Adipose tissue (tissue), 3 donors: Measurements from ENCODE around the gene P2RX2. TPM values are rescaled to one million over a fixed set of nuclear protein-coding genes. Genes with fewer than 3 reads are reported as not detected.

Experiments
- H3K27ac ChIP-seq: one replicate; pipeline ENCODE4 v1.5.1; 2013; ENCODE audit warnings: low read depth, low read length
- WGBS, 3 donors: extraction: QIAGEN DNeasy Blood & Tissue Kit; methylation state at CpG; one replicate each; pipeline ENCODE4 v1.1.7; 2013; 5-methylcytosine and 5-hydroxymethylcytosine counted together
- polyA plus RNA-seq, 3 donors: library from polyadenylated mRNA; stranded (reverse); fragments of 200-250 nt; gene quantifications; one replicate each; pipeline ENCODE4 v1.2.3, GENCODE V29; 2013
- donor health status: healthy with polysubstance abuse.
- donor health status: Bipolar disorder and iron deficiency.
- donor health status: healthy.

P2RX2 gene
- polyA plus RNA-seq, 3 donors: 0.37 to 1.5 (median 0.38) TPM

DNA sequence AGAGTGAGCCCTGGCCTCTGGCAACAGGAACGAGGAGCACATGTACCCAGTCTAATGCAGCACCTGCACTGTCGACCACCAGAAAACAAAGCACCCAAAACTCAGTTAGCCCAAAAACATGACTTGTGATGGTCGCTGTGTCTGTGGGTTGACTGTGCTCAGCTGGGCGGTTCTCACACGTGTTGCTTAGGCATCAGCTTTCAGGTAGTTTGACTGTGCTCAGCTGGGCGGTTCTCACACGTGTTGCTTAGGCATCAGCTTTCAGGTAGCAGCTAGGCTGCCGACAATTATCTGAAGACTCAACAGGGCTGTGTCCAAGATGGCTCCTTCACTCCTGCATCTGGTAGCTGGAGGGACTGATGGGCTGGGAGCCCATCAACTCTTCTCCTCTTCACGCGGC lies 7.0 kb upstream of the P2RX2 start:
- 89 to 94% (median 93%) methylated on average over 9 to 10 of the region's 10 CpGs for WGBS, 3 donors
- no peak overlapping the region for H3K27ac ChIP-seq

DNA sequence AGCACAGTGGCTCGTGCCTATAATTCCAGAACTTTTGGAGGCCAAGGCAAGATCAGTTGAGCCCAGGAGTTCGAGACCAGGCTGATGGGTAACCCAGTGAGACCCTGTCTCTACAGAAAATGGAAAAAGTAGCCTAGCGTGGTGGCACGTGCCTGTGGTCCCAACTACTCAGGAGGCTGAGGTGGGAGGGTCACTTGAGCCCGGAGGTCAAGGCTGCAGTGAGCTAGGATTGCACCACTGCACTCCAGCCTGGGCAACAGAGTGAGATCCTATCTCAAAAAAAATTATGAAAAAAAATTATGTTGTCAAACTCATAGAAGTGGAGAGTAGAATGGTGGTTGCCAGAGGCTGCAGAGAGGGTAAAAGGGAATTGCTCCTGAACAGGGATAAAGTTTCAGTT lies 4.5 kb upstream of the P2RX2 start:
- 80 to 90% (median 87%) methylated on average over 5 of the region's 5 CpGs for WGBS, 3 donors
- no peak overlapping the region for H3K27ac ChIP-seq

DNA sequence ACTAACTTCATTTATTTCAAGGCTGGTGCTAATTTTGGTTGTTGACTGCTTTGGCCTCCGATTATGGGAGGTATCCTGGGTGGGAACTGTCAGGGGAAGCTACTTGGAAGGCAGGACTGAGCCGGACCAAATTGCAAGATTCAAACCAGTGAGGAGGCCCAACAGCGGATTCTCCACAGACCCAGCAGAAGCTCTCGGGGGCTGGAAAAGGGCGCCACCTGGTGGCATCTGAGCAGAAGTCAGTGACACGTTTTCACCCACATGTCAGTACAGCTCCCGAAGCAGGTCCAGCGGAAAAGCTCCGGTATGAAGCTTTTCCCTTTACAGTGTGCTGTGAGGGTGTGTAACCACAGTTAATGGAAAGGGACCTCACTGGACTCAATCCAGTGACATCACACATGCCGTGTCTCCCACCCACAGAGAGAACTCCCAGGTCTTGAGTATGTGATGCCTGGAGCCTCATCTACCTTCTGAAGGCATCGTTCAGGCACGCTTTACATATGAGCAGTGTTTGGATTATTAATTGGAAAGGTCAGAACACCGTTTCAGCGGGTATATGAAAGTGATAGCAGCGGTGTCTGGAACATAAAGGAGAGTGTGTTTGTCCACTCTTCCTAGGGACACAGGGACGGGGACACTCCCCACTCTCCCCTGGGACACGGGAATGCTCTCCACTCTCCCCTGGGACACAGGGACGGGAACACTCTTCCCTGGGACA lies 3.6 kb upstream of the P2RX2 start:
- 20 to 24% (median 22%) methylated on average over 18 of the region's 18 CpGs for WGBS, 3 donors
- H3K27ac ChIP-seq: no peak overlapping the region

DNA sequence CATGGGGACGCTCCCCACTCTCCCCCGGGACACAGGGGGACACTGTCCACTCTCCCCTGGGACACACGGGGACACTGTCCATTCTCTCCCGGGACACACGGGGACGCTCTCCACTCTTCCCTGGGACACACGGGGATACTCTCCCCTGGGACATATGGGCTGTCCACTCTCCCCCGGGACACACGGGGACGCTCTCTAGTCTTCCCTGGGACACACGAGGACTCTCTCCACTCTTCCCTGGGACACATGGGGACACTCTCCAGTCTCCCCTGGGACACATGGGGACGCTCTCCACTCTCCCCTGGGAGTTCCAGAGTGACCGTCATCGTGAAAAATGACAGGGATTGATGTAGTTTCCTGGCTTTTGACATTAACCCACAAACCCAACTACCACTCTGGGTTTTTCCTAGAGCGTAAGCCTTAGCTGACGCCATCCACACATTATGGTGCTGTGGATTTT lies 3.0 kb upstream of the P2RX2 start:
- H3K27ac ChIP-seq: no peak overlapping the region
- WGBS, 3 donors: 72 to 77% (median 75%) methylated on average over 16 of the region's 16 CpGs

- WGBS, 3 donors: 84 to 88% (median 87%) methylated on average over 4 of the region's 4 CpGs
- no peak overlapping the region for H3K27ac ChIP-seq
These were observed 1.4 kb upstream of the P2RX2 start for GRCh38 chr12:132617135-132617701.

DNA sequence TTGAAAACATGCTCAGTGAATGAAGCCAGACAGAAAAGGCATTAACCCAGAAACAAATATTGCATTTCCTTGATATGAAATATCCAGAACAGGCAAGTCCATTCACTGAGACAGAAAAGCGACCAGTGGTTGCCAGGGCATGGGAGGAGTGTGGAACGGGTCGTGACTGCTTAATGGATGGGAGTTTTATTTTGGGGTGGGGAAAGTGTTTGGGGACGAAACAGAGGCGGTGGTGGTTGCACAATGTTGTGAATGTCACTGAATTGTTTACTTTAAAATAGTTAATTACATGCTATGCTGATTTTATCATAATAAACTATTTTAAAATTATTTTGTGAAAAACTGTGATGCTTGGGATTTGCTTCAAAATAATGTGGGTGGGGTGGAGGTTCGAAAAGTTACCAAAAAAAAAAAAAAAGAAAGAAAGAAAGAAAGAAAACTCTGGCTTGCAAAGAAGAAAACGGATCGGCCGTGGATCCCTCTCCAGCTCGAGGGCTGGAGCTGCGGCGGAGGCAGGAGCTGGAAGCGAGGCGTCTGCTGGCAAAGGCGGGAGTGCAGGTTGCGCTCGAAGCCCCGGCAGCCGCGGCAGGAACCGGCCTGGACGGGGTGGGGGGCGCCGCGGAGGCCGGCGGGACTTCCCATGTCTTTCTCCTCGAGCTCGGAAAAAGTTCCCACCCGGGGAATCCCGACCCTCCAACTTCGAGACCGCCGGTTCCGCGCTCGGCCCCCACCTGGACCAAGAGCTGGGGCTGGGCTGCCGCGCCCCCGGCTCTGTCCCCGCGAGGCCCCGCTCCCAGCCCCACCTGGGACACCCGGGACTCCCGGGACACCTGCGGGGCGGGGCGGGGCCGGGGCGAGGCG lies 524 bp upstream of the P2RX2 start:
- 8 to 11% (median 11%) methylated on average over 31 to 51 of the region's 51 CpGs for WGBS, 3 donors
- H3K27ac ChIP-seq: no peak overlapping the region

- no peak overlapping the region for H3K27ac ChIP-seq
- WGBS, 3 donors: 4 to 13% (median 5%) methylated on average over 6 to 28 of the region's 28 CpGs
These were observed 452 bp downstream of the P2RX2 start for GRCh38 chr12:132619071-132619385.

- no peak overlapping the region for H3K27ac ChIP-seq
- 11 to 17% (median 15%) methylated on average over 45 to 53 of the region's 53 CpGs for WGBS, 3 donors
These were observed 973 bp downstream of the P2RX2 start for GRCh38 chr12:132619386-132620112.

- WGBS, 3 donors: 56 to 62% (median 62%) methylated on average over 23 to 29 of the region's 29 CpGs
- no peak overlapping the region for H3K27ac ChIP-seq
These were observed 1.7 kb downstream of the P2RX2 start for GRCh38 chr12:132620113-132620898.

GRCh38 chr12:132620899-132621656 lies 2.5 kb downstream of the P2RX2 start:
- WGBS, 3 donors: 70 to 79% (median 76%) methylated on average over 25 to 28 of the region's 28 CpGs
- no peak overlapping the region for H3K27ac ChIP-seq

DNA sequence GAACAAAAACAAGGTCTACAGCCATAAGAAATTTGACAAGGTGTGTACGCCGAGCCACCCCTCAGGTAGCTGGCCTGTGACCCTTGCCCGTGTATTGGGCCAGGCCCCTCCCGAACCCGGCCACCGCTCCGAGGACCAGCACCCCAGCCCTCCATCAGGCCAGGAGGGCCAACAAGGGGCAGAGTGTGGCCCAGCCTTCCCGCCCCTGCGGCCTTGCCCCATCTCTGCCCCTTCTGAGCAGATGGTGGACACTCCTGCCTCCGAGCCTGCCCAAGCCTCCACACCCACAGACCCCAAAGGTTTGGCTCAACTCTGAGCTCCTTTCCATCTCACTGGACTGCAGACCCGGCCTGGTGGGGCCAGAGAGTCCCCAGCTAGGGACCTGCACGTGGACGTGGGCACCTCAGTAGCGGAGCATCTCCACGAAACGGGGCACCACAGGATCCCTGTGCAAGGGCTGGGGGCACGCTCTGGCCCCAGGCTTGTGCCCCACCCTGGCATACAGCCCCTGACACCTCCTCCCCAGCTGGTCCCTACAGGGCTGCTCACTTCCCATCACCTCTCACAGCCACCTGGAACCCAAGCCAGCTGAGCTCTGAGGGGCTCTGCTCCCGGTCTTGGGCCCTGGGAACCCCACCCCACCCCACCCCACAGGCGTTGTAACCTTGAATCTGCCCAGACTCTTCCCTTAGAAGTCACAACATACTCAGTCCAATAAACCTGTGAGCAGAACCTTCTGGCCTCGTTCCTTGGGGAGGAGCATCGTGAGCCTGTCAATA lies 3.3 kb downstream of the P2RX2 start:
- 74 to 83% (median 82%) methylated on average over 21 of the region's 21 CpGs for WGBS, 3 donors
- H3K27ac ChIP-seq: no peak overlapping the region

- H3K27ac ChIP-seq: no peak overlapping the region
- 24 to 53% (median 31%) methylated on average over 11 of the region's 11 CpGs for WGBS, 3 donors
These were observed 4.0 kb downstream of the P2RX2 start for GRCh38 chr12:132622437-132623071.

DNA sequence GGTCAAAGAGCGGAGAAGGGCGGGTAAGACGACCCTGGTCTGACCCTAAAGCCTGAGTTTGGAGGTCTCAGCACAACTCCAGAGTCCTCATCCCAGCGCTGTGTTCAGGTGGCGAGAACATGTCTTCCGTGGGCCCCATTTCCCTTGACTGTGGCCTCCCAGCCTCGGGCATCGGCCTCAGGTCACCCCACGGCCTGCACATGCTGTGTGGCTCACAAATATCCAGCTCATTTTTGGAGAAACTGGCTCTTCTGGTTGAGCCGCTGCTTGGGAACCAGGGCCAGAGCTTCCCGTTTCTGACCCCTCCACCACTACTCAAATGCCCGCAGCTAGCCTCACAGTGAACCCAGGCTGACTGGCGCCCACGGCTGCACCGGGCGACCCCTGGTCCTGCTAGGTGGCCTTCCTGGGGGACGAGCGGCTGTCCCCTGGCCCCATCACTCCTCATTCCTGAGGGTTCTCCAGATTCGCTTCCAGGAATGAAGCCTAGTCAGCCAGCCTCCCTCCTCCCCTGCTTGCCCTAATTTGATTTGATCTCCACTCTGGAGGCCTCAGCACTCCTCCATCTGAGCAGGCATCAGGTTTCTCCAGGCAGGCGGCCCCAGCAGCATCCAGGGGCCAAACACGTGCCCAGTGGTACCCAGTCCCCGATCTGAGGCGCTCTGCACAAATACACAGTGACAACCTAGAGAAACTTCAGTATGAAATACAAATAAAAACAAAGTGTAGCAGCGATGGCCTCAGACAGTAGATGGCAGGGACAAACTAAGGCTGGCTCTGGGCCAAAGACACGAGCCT lies 4.7 kb downstream of the P2RX2 start:
- no peak overlapping the region for H3K27ac ChIP-seq
- 75 to 83% (median 76%) methylated on average over 25 of the region's 25 CpGs for WGBS, 3 donors

DNA sequence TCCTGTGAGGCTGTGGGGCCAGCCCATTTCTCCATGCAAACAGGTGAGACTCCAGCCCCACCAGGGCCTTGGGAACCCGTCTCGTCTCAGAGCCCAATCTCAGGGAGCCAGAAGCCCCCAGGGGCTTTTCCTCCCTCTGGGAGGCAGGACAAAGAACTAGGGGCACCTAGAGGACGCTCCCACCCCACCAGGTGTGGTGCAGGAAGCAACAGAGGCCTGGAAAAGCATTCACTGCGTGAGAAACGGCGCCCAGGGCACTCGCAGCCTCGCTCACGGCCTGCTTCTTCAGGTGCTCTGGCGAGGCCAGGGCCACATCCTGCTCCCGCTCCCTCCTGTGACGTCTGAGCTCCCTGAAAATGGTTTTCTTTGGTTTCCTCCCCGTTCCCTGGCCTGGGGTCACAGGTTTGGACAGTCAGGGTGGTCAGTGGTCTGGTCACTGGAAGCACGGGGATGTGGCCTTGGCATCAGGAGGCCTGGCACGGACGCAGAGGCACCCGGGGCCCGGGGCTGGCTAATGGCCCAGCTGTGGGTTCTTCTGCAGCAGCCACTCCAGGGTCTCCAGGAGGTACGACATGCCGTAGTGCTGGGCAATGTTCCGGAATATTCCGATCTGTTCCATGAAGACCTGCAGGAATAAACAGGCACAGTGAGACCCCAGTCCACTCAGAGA lies 5.7 kb downstream of the P2RX2 start:
- no peak overlapping the region for H3K27ac ChIP-seq
- 94 to 95% (median 94%) methylated on average over 22 of the region's 22 CpGs for WGBS, 3 donors
